GM12891 (cell line): ENCODE measurements around the gene MYL6B.

ENCODE experiments used
- DNase-seq: peaks from one replicate; pipeline ENCODE4 v3.0.0; 2011; ENCODE audit warnings: low spot score; ENCODE audit not compliant: insufficient read length
- FAIRE-seq: peaks from 2 replicates; lab custom pipeline; 2011; peaks lifted over from hg19 to GRCh38; lab: Jason Lieb, UNC
- PAX5 ChIP-seq: IDR thresholded peaks from 2 replicates; pipeline ENCODE4 v1.6.1; 2011; ENCODE audit warnings: low read length, moderate library complexity, mild to moderate bottlenecking; ENCODE audit not compliant: insufficient read depth, severe bottlenecking
- POLR2A ChIP-seq: IDR thresholded peaks from 2 replicates; pipeline ENCODE4 v1.6.1; 2011; ENCODE audit warnings: low read depth, low read length, control low read depth
- POLR2AphosphoS5 ChIP-seq: IDR thresholded peaks from 2 replicates; pipeline ENCODE4 v1.6.1; 2011; ENCODE audit warnings: low read depth, low read length, control low read depth
- POU2F2 ChIP-seq: IDR thresholded peaks from 2 replicates; pipeline ENCODE4 v1.6.1; 2011; ENCODE audit warnings: low read depth, mild to moderate bottlenecking, control low read depth, low read length, moderate library complexity
- SPI1 ChIP-seq: IDR thresholded peaks from 2 replicates; pipeline ENCODE4 v1.6.1; 2011; ENCODE audit warnings: low read depth, low read length, control low read depth
- TAF1 ChIP-seq: IDR thresholded peaks from 2 replicates; pipeline ENCODE4 v1.6.1; 2011; ENCODE audit warnings: low read depth, low read length, control low read depth

The MYL6B gene

DNA sequence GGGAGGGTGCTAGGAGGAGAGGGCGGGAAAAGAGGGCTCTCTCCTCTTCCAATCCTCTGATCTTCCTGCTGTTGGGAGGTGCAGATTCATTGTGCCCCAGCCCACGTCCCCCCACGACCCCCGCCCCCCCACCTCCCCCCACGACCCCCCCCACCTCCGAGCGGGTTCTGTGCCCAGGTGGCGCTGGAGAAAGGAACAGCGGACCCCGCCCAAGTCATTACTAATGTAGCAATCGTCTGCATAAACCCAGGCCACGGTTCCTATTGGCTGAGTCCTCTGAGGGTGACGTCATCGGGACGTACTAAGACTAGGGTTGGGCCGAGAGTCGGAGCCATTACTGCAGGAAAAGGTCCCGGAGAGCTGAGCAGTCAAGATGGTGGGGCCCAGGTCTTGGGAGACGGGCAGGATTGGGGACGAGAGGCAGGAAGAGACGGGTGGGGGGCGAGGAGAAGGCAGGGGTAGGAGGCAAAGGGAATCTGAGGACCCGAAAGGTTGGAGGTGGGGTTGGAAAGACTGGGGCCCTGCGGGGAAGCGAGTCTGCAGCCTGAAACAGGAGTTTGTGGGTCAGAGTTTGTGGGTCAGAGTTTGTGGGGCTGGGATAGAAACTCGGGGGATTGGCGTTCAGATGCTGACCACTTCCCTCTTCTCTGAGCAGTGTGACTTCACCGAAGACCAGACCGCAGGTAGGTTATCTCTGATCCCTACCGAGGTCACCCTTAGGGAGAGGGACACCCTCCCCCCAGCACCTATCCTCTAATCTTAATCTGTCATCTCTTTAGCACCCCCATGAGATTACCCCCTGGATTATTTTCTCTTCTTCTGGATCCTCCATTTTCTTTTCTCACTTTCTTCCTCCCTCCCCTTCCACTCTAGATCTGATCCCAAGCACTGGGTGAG, 5.9 kb downstream of the MYL6B start, which contains the start of gene MYL6:
TSS of gene MYL6 (plus strand) at position 331 of the 897 bp plus-strand sequence. CDS start at position 374, 43 bp downstream.
- peak; percentile 83 for DNase-seq
- FAIRE-seq = peak; percentile 96
- TF ChIP-seq POLR2A (peak; percentile 98), POU2F2 (peak; percentile 79), PAX5 (no peak), POLR2AphosphoS5 (peak; percentile 99), TAF1 (peak; percentile 92), SPI1 (peak; percentile 86)

DNA sequence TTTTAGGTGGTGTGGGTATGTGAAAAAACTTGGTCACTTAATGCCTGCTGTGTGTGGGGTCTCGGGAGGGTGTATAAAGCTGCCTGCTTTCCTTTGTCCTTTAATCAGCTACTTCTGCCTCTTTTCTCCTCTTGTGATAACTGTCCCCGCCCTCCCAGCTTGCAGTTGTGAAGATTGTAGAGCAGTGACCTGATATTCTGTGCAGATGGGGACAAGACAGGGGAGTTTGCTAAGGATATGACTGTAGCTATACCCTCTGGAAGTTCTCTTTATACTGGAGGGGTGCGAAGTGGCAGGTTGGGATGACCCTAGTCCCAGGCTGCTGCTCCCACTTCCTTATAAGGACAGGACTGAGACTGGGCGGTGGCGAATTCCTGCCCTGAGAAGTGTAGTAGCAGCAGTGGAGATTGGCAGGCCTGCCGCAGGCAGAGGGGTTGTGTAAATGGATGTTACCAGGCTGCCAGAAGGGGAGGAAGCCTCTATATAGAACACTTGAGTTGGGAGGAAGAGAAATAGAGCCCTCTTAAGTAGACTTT, 6.6 kb downstream of the MYL6B start:
- DNase-seq = no peak
- no peak for FAIRE-seq
- no peak for TF ChIP-seq PAX5
- no peak for TF ChIP-seq POU2F2
- no peak; the same call in none of the 2 replicates for TF ChIP-seq POLR2AphosphoS5
- peak; percentile 26; the same call in 1 of the 2 replicates for TF ChIP-seq SPI1
- 0 out of 2 replicates have a peak, but pooled peaks have one; percentile 16 for TF ChIP-seq POLR2A
- no peak for TF ChIP-seq TAF1

DNA sequence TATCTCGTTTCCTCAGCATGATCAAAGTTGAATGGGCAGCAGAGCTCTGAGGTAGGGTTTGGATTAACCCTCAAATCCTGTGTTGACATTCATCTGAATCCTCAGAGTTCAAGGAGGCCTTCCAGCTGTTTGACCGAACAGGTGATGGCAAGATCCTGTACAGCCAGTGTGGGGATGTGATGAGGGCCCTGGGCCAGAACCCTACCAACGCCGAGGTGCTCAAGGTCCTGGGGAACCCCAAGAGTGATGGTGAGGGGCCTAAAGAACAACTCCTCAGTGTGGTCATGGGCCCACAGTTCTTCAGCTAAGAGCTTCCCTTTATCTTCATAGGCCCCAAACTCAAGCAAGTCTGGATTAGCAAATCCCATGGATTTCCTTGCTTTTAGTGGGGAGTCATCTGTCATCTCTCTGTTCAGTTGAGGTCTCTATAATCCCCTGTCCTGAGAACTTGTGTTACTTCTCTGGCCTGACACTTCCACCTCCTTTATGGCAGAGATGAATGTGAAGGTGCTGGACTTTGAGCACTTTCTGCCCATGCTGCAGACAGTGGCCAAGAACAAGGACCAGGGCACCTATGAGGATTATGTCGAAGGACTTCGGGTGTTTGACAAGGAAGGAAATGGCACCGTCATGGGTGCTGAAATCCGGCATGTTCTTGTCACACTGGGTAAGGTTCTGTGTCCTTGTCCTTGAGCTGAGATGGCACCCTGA, 7.2 kb downstream of the MYL6B start:
- DNase-seq (no peak), FAIRE-seq (peak; percentile 16)
- TF ChIP-seq PAX5 (no peak), POLR2A (no peak; the same call in 1 of the 2 replicates), SPI1 (no peak), TAF1 (no peak), POLR2AphosphoS5 (no peak; the same call in 1 of the 2 replicates), POU2F2 (no peak)

DNA sequence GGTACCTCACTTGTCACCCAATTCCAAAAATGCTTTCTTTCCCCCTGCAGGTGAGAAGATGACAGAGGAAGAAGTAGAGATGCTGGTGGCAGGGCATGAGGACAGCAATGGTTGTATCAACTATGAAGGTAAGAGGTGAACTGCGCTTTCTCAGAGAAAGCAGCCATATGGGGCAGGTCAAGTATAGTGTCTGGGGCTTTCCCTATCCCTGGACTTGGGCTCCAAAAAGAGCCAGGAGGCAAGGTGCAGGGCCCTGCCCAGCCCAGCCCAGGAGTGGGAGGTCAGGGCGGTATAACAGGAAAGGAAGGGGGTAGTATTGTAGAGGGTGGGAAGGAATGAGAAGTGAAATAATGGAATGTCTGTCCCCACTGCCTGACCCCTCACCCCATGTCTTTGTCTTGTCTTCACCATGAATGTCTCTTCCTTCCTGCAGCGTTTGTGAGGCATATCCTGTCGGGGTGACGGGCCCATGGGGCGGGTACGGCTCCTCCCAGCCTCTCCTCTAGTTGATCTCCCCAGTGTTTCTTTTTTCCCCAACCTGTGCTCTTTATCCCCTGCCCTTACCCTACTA, 7.9 kb downstream of the MYL6B start:
- FAIRE-seq (peak; percentile 38), DNase-seq (no peak)
- TF ChIP-seq TAF1 (no peak), POLR2A (peak; percentile 61), POLR2AphosphoS5 (peak; percentile 67), SPI1 (no peak), PAX5 (no peak), POU2F2 (peak; percentile 20; the same call in 1 of the 2 replicates)

DNA sequence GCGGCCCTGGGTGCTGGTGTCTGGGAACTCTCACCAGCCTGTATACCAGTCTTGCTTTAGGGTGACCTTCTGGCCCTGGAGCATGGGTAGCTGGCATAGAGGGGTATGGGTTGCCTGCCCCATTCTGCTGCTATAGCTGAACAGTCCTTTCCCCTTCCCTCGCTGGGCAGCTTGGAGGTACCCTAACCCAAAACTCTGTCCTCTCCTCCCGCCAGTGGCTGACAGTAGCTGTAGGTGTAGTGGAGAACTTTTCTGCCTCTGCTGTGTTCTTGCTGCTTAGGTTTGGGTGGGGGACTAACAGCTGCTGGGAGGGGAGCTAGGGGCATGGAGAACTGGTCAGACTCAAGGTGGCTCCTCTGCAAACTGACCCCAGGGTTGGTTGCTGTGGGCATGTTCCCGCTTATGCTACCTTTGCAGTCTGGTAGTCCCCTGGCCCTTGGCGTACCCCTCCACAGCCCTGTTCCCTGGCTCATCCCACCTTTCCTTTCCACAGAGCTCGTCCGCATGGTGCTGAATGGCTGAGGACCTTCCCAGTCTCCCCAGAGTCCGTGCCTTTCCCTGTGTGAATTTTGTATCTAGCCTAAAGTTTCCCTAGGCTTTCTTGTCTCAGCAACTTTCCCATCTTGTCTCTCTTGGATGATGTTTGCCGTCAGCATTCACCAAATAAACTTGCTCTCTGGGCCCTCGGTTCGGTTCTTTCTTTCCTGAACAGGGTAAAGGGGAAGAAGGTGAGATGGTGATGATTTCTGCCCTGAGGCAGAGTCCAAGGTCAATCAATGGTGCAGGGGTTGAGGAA, 8.7 kb downstream of the MYL6B start:
- FAIRE-seq = no peak
- no peak for DNase-seq
- no peak for TF ChIP-seq SPI1
- TF ChIP-seq POLR2AphosphoS5 = 0 out of 2 replicates have a peak, but pooled peaks have one; percentile 46
- TF ChIP-seq PAX5 = no peak
- TF ChIP-seq POLR2A = peak; percentile 51
- no peak for TF ChIP-seq TAF1
- 0 out of 2 replicates have a peak, but pooled peaks have one; percentile 40 for TF ChIP-seq POU2F2

DNA sequence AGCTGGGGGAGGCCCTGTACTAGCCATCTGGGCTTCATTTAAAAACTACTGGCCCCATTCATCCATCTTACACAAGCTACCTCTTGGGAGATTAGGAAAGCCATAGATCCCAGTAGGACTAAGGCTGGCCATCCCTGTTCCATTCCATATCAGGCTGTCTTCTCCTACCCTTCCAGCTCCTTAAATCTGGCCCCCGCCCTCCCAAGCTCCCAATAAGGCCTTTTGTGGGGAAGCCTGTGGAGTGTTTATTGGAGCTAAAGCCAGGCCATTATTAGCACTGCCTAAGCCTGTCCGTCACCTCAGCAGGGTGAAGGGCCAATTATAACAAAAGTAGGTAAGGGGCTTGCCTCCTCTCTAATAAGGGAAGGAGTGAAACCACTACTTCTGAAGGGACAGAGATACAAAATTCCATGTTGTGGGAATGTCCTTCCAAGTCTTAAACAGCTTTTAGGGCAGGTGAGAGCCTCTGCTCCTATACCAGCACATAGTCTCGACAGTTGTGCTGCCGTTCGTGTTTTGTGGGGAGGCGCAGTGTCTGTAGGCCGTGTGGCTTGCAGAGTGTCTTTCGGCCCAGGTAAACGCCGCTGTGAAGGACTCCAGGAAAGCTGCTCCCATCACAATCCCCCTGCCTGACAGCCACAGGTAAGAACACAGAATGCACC, 9.4 kb downstream of the MYL6B start:
- FAIRE-seq = no peak
- DNase-seq = no peak
- TF ChIP-seq SPI1 (no peak), PAX5 (no peak), TAF1 (no peak), POU2F2 (no peak), POLR2AphosphoS5 (no peak; the same call in 1 of the 2 replicates)

DNA sequence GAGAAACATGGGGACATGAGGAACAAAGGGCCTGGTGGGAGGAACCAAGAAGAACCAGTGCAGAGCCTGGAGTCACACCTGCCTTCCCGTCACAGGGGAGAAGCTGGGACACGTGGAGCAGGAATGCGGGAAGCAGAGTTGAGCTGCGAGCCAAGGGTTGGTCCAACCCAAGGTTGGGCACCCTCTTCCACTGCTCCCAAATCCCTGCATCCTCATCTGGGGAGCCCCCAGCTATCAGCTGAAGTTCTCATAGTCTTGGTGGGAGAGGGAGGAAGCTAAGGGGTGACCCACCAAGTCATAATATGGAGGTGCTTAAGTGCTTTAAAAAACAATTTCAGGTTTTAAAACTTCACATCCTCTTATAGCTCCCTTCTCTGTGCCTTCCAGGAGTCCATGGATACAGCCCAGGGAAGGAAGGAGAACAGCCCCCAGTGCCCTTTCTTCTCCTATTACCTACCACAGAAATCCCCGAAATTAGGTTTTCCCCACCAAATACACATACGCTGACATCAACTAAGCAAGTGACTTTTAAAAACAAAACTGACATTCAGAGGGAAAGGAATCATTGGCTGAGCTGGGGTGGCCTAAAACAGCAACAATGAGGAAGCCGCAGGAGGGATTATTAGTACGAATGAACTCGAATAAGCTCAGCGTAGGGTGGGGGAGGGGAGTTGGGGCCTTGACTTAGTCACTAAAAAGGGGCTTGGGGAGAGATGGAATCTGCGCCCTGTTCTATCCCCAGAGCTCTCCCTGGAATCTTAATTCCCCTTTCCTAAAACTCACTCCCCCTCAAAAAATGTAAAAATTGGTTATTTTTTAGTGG, 10.3 kb downstream of the MYL6B start:
- TF ChIP-seq SPI1 = no peak
- TF ChIP-seq TAF1 = no peak
- peak; percentile 46; the same call in 1 of the 2 replicates for TF ChIP-seq POLR2A
- TF ChIP-seq POLR2AphosphoS5 = peak; percentile 78
- FAIRE-seq (no peak), DNase-seq (no peak)
